Measurements from ENCODE around the gene TLR9.
"Not testable (repeated sequence)": the region's sequence is repeated elsewhere in the genome, so short reads cannot be mapped to it uniquely, and the experiment has no call there.

Gene TLR9

GRCh38 chr3:52196977-52197376, 28.5 kb downstream of the TLR9 start:
- no peak overlapping the region for H3K4me3 ChIP-seq (ENCODE audit: low read depth, low read length)

- no peak overlapping the region for H3K4me3 ChIP-seq (ENCODE audit: low read depth, low read length)
Observed at GRCh38 chr3:52195823-52196331, 29.6 kb downstream of the TLR9 start.

- H3K4me3 ChIP-seq (ENCODE audit: low read depth, low read length) = no peak overlapping the region
Observed at GRCh38 chr3:52195291-52195597, 30.2 kb downstream of the TLR9 start.

GRCh38 chr3:52194485-52195290, 30.8 kb downstream of the TLR9 start:
- H3K4me3 ChIP-seq (ENCODE audit: low read depth, low read length) = no peak overlapping the region

- no peak overlapping the region for H3K4me3 ChIP-seq (ENCODE audit: low read depth, low read length)
Observed at GRCh38 chr3:52193065-52193464, 32.4 kb downstream of the TLR9 start.

GRCh38 chr3:52191663-52192062, 33.8 kb downstream of the TLR9 start:
- H3K4me3 ChIP-seq (ENCODE audit: low read depth, low read length) = no peak overlapping the region

GRCh38 chr3:52190294-52191074, 35.0 kb downstream of the TLR9 start:
- H3K4me3 ChIP-seq (ENCODE audit: low read depth, low read length) = no peak overlapping the region

GRCh38 chr3:52188556-52188955, 36.9 kb downstream of the TLR9 start:
- H3K4me3 ChIP-seq (ENCODE audit: low read depth, low read length) = no peak overlapping the region

GRCh38 chr3:52186729-52187128, 38.7 kb downstream of the TLR9 start:
- no peak overlapping the region for H3K4me3 ChIP-seq (ENCODE audit: low read depth, low read length)

GRCh38 chr3:52185837-52186236, 39.6 kb downstream of the TLR9 start:
- H3K4me3 ChIP-seq (ENCODE audit: low read depth, low read length) = no peak overlapping the region

- H3K4me3 ChIP-seq (ENCODE audit: low read depth, low read length) = no peak overlapping the region
Observed at GRCh38 chr3:52185311-52185710, 40.1 kb downstream of the TLR9 start.

- H3K4me3 ChIP-seq (ENCODE audit: low read depth, low read length) = no peak overlapping the region
Observed at GRCh38 chr3:52184690-52185089, 40.8 kb downstream of the TLR9 start.

- no peak overlapping the region for H3K4me3 ChIP-seq (ENCODE audit: low read depth, low read length)
Observed at GRCh38 chr3:52183786-52184445, 41.5 kb downstream of the TLR9 start.

- no peak overlapping the region for H3K4me3 ChIP-seq (ENCODE audit: low read depth, low read length)
Observed at GRCh38 chr3:52182691-52183090, 42.8 kb downstream of the TLR9 start.

- H3K4me3 ChIP-seq (ENCODE audit: low read depth, low read length) = no peak overlapping the region
Observed at GRCh38 chr3:52182196-52182595, 43.2 kb downstream of the TLR9 start.

GRCh38 chr3:52181543-52181942, 43.9 kb downstream of the TLR9 start:
- no peak overlapping the region for H3K4me3 ChIP-seq (ENCODE audit: low read depth, low read length)

- H3K4me3 ChIP-seq (ENCODE audit: low read depth, low read length) = no peak overlapping the region
Observed at GRCh38 chr3:52178537-52178936, 46.9 kb downstream of the TLR9 start.

GRCh38 chr3:52178126-52178525, 47.3 kb downstream of the TLR9 start:
- not testable (repeated sequence) for H3K4me3 ChIP-seq (ENCODE audit: low read depth, low read length)

GRCh38 chr3:52177701-52178042, 47.8 kb downstream of the TLR9 start:
- no peak overlapping the region for H3K4me3 ChIP-seq (ENCODE audit: low read depth, low read length)

GRCh38 chr3:52176951-52177700, 48.3 kb downstream of the TLR9 start:
- no peak overlapping the region for H3K4me3 ChIP-seq (ENCODE audit: low read depth, low read length)

- H3K4me3 ChIP-seq (ENCODE audit: low read depth, low read length) = no peak overlapping the region
Observed at GRCh38 chr3:52176180-52176752, 49.2 kb downstream of the TLR9 start.
